Choroid plexus epithelial cell (primary cell): Measurements from ENCODE around the gene TSC22D2.
A peak's percentile ranks its signal among the peaks of the same experiment; 100 is the strongest.

Source experiments
- DNase-seq: peaks from one replicate; pipeline ENCODE4 v3.0.0-alpha.2; 2010; ENCODE audit warnings: low read depth
- H3K4me3 ChIP-seq: 2 replicates; pipeline ENCODE4 v1.5.1; 2011; ENCODE audit warnings: low read depth, mild to moderate bottlenecking, control low read depth, low read length, moderate library complexity
- CTCF ChIP-seq: conservative IDR thresholded peaks from 2 replicates; pipeline ENCODE4 v1.5.1; 2011; ENCODE audit warnings: low read depth, mild to moderate bottlenecking, control low read depth, inconsistent platforms, low read length, moderate library complexity

The TSC22D2 gene

GRCh38 chr3:150408221-150409124 is at the start of gene TSC22D2:
Gene TSC22D2 (plus strand): TSS chr3:150408298. CDS start chr3:150409351, 1,053 bp downstream.
- peak; percentile 96 for DNase-seq
- peak; percentile 25 for TF ChIP-seq CTCF
- H3K4me3 ChIP-seq: peak within 1 kb of the TSS; percentile 95

- peak; percentile 75 for DNase-seq
- H3K4me3 ChIP-seq: no peak overlapping the region
- TF ChIP-seq CTCF: no peak
Measured at GRCh38 chr3:150359381-150359780, 48.7 kb upstream of the TSC22D2 start.

- DNase-seq: no peak
- no peak overlapping the region for H3K4me3 ChIP-seq
- no peak for TF ChIP-seq CTCF
Measured at GRCh38 chr3:150360966-150361365, 47.1 kb upstream of the TSC22D2 start.

GRCh38 chr3:150362515-150363302 is 45.4 kb upstream of the TSC22D2 start:
- no peak for TF ChIP-seq CTCF
- no peak overlapping the region for H3K4me3 ChIP-seq
- DNase-seq: no peak

GRCh38 chr3:150363420-150363819 is 44.7 kb upstream of the TSC22D2 start:
- DNase-seq: no peak
- H3K4me3 ChIP-seq: no peak overlapping the region
- no peak for TF ChIP-seq CTCF

- DNase-seq: peak; percentile 85
- no peak for TF ChIP-seq CTCF
Measured at GRCh38 chr3:150365132-150365604, 42.9 kb upstream of the TSC22D2 start.

More at GRCh38 chr3:150365132-150365604, 42.9 kb upstream of the TSC22D2 start:
- H3K4me3 ChIP-seq: no peak overlapping the region
